SK-N-SH (cell line): ENCODE data around the gene TECRL. TPM values are rescaled to one million over a fixed set of nuclear protein-coding genes. Genes with fewer than 3 reads are reported as not detected.

Source experiments
- CTCF ChIA-PET: fragments of 300-600, 350-600 bp; formaldehyde crosslinking; extraction: SDS; loops from one replicate; lab custom pipeline; 2021; lab: Yijun Ruan, JAX
- POLR2A ChIA-PET: fragments of 350-600 bp; sonication (Branson Sonifier 250); formaldehyde crosslinking; extraction: SDS; loops from one replicate; lab custom pipeline; 2020; ENCODE audit warnings: antibody characterized with exemption, inconsistent platforms; lab: Yijun Ruan, JAX
- DNase-seq: peaks from one replicate; pipeline ENCODE4 v3.0.0; 2012
- H2AFZ ChIP-seq: fragments of 200-600 bp; sonication (generic); 2 replicates; pipeline ENCODE4 v1.8.1; 2016; ENCODE audit warnings: antibody characterized with exemption, mild to moderate bottlenecking, low read depth
- H3F3A ChIP-seq: fragments of 200-600 bp; sonication (generic); replicated peaks from 2 replicates; pipeline ENCODE3; 2016; ENCODE audit warnings: antibody characterized with exemption, mild to moderate bottlenecking; ENCODE audit not compliant: insufficient read depth
- H3K27ac ChIP-seq, 2 experiments: fragments of 200-500 bp in 1 of 2; fragments of 200-600 bp in 1 of 2; sonication (Bioruptor generic) in 1 of 2; sonication (generic), shearing (Covaris generic) in 1 of 2; 2 replicates each; pipeline versions ENCODE4 v1.5.1 to v1.6.1; 2014 to 2016; ENCODE audit warnings: low read depth in 2 of 2, inconsistent platforms in 1 of 2, low read length in 1 of 2, mild to moderate bottlenecking in 1 of 2, mixed read lengths in 1 of 2
- H3K27me3 ChIP-seq: fragments of 200-600 bp; sonication (generic), shearing (Covaris generic); 2 replicates; pipeline ENCODE4 v1.6.1; 2016; ENCODE audit warnings: mixed run types; ENCODE audit not compliant: insufficient read depth
- H3K36me3 ChIP-seq, 2 experiments: fragments of 200-500 bp in 1 of 2; fragments of 200-600 bp in 1 of 2; sonication (Bioruptor generic) in 1 of 2; sonication (generic) in 1 of 2; replicated peaks in 1 of 2; 2 replicates each; pipeline versions ENCODE3 to v1.5.1; 2014 to 2016; ENCODE audit warnings: low read length in 1 of 2, mild to moderate bottlenecking in 1 of 2; ENCODE audit not compliant: insufficient read depth in 2 of 2, control insufficient read depth in 1 of 2
- H3K4me1 ChIP-seq, 2 experiments: fragments of 200-500 bp in 1 of 2; fragments of 200-600 bp in 1 of 2; sonication (Bioruptor generic) in 1 of 2; sonication (generic), shearing (Covaris generic) in 1 of 2; 2 replicates each; pipeline versions ENCODE4 v1.5.1 to v1.6.1; 2014 to 2016; ENCODE audit warnings: low read depth in 1 of 2, low read length in 1 of 2, mixed run types in 1 of 2; ENCODE audit not compliant: insufficient read depth in 2 of 2, control insufficient read depth in 1 of 2
- H3K4me2 ChIP-seq: fragments of 200-600 bp; sonication (generic), shearing (Covaris generic); 2 replicates; pipeline ENCODE4 v1.6.1; 2017; ENCODE audit warnings: mixed run types
- H3K4me3 ChIP-seq, 2 experiments: fragments of 200-500 bp in 1 of 2; fragments of 200-600 bp in 1 of 2; sonication (Bioruptor generic) in 1 of 2; sonication (generic), shearing (Covaris generic) in 1 of 2; 2 replicates each; pipeline versions ENCODE4 v1.5.1 to v1.8.1; 2014 to 2016; ENCODE audit warnings: low read depth in 2 of 2, inconsistent platforms in 1 of 2, low read length in 1 of 2, mild to moderate bottlenecking in 1 of 2, mixed read lengths in 1 of 2, moderate library complexity in 1 of 2
- H3K79me2 ChIP-seq: fragments of 200-600 bp; sonication (generic); 2 replicates; pipeline ENCODE4 v1.8.1; 2017; ENCODE audit warnings: mild to moderate bottlenecking; ENCODE audit not compliant: insufficient read depth
- H3K9ac ChIP-seq: fragments of 200-600 bp; sonication (generic); 2 replicates; pipeline ENCODE4 v1.6.1; 2017; ENCODE audit warnings: mixed run types
- H3K9me2 ChIP-seq: fragments of 200-600 bp; sonication (generic); 2 replicates; pipeline ENCODE4 v1.6.1; 2017; ENCODE audit warnings: mixed run types
- H3K9me3 ChIP-seq: fragments of 200-600 bp; sonication (generic); 2 replicates; pipeline ENCODE4 v1.6.1; 2017; ENCODE audit warnings: mixed run types, mild to moderate bottlenecking, moderate library complexity
- H4K20me1 ChIP-seq: fragments of 200-600 bp; sonication (generic); 2 replicates; pipeline ENCODE4 v1.6.1; 2017; ENCODE audit warnings: mild to moderate bottlenecking, mixed run types; ENCODE audit not compliant: insufficient read depth
- CHD2 ChIP-seq: fragments of 150-350 bp; IDR thresholded peaks from 2 replicates; pipeline ENCODE4 v1.6.1; 2018; ENCODE audit warnings: low read length; ENCODE audit not compliant: partially characterized antibody
- FOXM1 ChIP-seq: IDR thresholded peaks from 2 replicates; pipeline ENCODE4 v1.4.0; 2012; ENCODE audit warnings: low read depth, mild to moderate bottlenecking
- GABPA ChIP-seq: IDR thresholded peaks from 2 replicates; pipeline ENCODE4 v1.4.0; 2012; ENCODE audit warnings: low read depth, mild to moderate bottlenecking
- JUND ChIP-seq: IDR thresholded peaks from 2 replicates; pipeline ENCODE4 v1.4.0; 2012
- MAX ChIP-seq: IDR thresholded peaks from 2 replicates; pipeline ENCODE4 v1.4.0; 2012; ENCODE audit warnings: low read depth
- MXI1 ChIP-seq: IDR thresholded peaks from 2 replicates; pipeline ENCODE4 v1.6.1; 2012; ENCODE audit warnings: mild to moderate bottlenecking, low read depth, low read length, improper control_type of control experiment
- NRF1 ChIP-seq: IDR thresholded peaks from 2 replicates; pipeline ENCODE4 v1.6.1; 2012; ENCODE audit warnings: low read depth, mild to moderate bottlenecking, low read length
- PBX3 ChIP-seq: IDR thresholded peaks from 2 replicates; pipeline ENCODE4; 2012
- POLR2AphosphoS5 ChIP-seq: IDR thresholded peaks from 2 replicates; pipeline ENCODE4 v1.6.1; 2012; ENCODE audit warnings: low read depth, low read length
- RCOR1 ChIP-seq: fragments of 150-350 bp; IDR thresholded peaks from 2 replicates; pipeline ENCODE4 v1.6.1; 2017; ENCODE audit warnings: antibody characterized with exemption, low read length
- TEAD4 ChIP-seq: IDR thresholded peaks from 2 replicates; pipeline ENCODE4 v1.4.0; 2012; ENCODE audit warnings: mild to moderate bottlenecking, borderline replicate concordance; ENCODE audit not compliant: insufficient read depth
- USF2 ChIP-seq: fragments of 150-350 bp; IDR thresholded peaks from 2 replicates; pipeline ENCODE4 v1.6.1; 2017; ENCODE audit warnings: antibody characterized with exemption, low read length, low read depth, borderline replicate concordance
- YY1 ChIP-seq: IDR thresholded peaks from 2 replicates; pipeline ENCODE4 v1.4.0; 2012; ENCODE audit warnings: low read depth, mild to moderate bottlenecking
- WGBS: methylation state at CpG from one replicate; pipeline ENCODE4 v1.1.6; 2017; ENCODE audit warnings: low lambda C conversion rate; 5-methylcytosine and 5-hydroxymethylcytosine counted together
- polyA plus RNA-seq, 3 experiments: library from polyadenylated mRNA; depleted of rRNA; stranded (reverse); fragments of >200 nt; gene quantifications; 2 replicates each; pipeline ENCODE4 v1.2.3, GENCODE V29; 2012

The TECRL gene
- polyA plus RNA-seq, 1 of the 3 experiments (the other 2 are of a cell fraction), result not detected

GRCh38 chr4:64388252-64388651 lies 21.0 kb downstream of the TECRL start:
- H3K4me1 ChIP-seq, result no peaks in the 10 kb centered on the region

GRCh38 chr4:64385220-64385619 lies 24.0 kb downstream of the TECRL start:
- Histone ChIP-seq H2AFZ (no peak overlapping the region), H3K4me1 (no peaks in the 10 kb centered on the region), H3K9ac (no peak overlapping the region), H3K9me2 (no peaks in the 10 kb centered on the region), H3K36me3 (no peaks in the 10 kb centered on the region), H3K27ac (no peak overlapping the region), H3K9me3 (no peaks in the 10 kb centered on the region), H3K79me2 (no peaks in the 10 kb centered on the region), H3K27me3 (no peaks in the 10 kb centered on the region), H4K20me1 (no peaks in the 10 kb centered on the region), H3F3A (no peaks in the 10 kb centered on the region)
- POLR2A ChIA-PET, result no interaction called here
- DNase-seq, result no peak
- CTCF ChIA-PET, result no interaction called here
- TF ChIP-seq RCOR1 (no peak), MAX (no peak), POLR2AphosphoS5 (no peak), TEAD4 (no peak), YY1 (no peak), JUND (no peak), GABPA (no peak), MXI1 (no peak), PBX3 (no peak), FOXM1 (no peak)
- TF ChIP-seq, all 33 proteins: peak for 0
- WGBS, result 0% methylated on average over 1 of the region's 1 CpG
- Histone ChIP-seq H3K4me2 (no peak overlapping the region), H3K4me3 (no peak overlapping the region)

More at GRCh38 chr4:64388252-64388651, 21.0 kb downstream of the TECRL start:
- Histone ChIP-seq H3K9me3 (no peaks in the 10 kb centered on the region), H2AFZ (no peak overlapping the region), H4K20me1 (no peaks in the 10 kb centered on the region), H3K9ac (no peak overlapping the region), H3K36me3 (no peaks in the 10 kb centered on the region), H3K27ac (no peak overlapping the region), H3K4me3 (no peak overlapping the region), H3F3A (no peaks in the 10 kb centered on the region), H3K4me2 (no peak overlapping the region), H3K79me2 (no peaks in the 10 kb centered on the region), H3K27me3 (no peaks in the 10 kb centered on the region), H3K9me2 (no peaks in the 10 kb centered on the region)
- no peak for DNase-seq
- POLR2A ChIA-PET, result no interaction called here
- CTCF ChIA-PET, result no interaction called here
- WGBS, result 7% methylated on average over 1 of the region's 1 CpG
- TF ChIP-seq FOXM1 (no peak), NRF1 (no peak), MAX (no peak), YY1 (no peak), TEAD4 (no peak), USF2 (no peak), CHD2 (no peak)
